CD8-positive, alpha-beta memory T cell (primary cell): ENCODE data around the gene RAB10. TPM values are rescaled to one million over a fixed set of nuclear protein-coding genes. Genes with fewer than 3 reads are reported as not detected.
"Not testable (repeated sequence)": the region's sequence is repeated elsewhere in the genome, so short reads cannot be mapped to it uniquely, and the experiment has no call there.

Experiments used
- CTCF ChIA-PET: fragments of 350-600 bp; sonication (Branson Sonifier 250); formaldehyde crosslinking; loops from one replicate; lab custom pipeline; 2021; ENCODE audit warnings: antibody characterized with exemption; lab: Charles Lee
- POLR2A ChIA-PET: fragments of 350-600 bp; sonication (Branson Sonifier 250); formaldehyde crosslinking; loops from one replicate; lab custom pipeline; 2021; ENCODE audit warnings: antibody characterized with exemption; lab: Charles Lee
- DNase-seq, 5 donors: peaks; one replicate each; pipeline versions ENCODE4 v3.0.0 to v3.0.0-alpha.2; 2020 to 2022; ENCODE audit warnings: mixed read lengths in 1 of 5
- H3K27ac ChIP-seq: one replicate; pipeline ENCODE4 v1.7.0; 2013; ENCODE audit warnings: low read depth, mild to moderate bottlenecking, low read length, moderate library complexity
- H3K27me3 ChIP-seq: 2 replicates; pipeline ENCODE4 v1.7.0; 2013; ENCODE audit warnings: low read length, mild to moderate bottlenecking; ENCODE audit not compliant: insufficient read depth, poor library complexity, severe bottlenecking
- H3K36me3 ChIP-seq: 2 replicates; pipeline ENCODE4 v1.7.0; 2013; ENCODE audit warnings: mild to moderate bottlenecking, low read length, moderate library complexity; ENCODE audit not compliant: insufficient read depth
- H3K4me1 ChIP-seq: 2 replicates; pipeline ENCODE4 v1.7.0; 2013; ENCODE audit warnings: mild to moderate bottlenecking, low read length, moderate library complexity; ENCODE audit not compliant: insufficient read depth
- H3K4me3 ChIP-seq: 2 replicates; pipeline ENCODE4 v1.7.0; 2013; ENCODE audit warnings: mild to moderate bottlenecking, low read length
- H3K9me3 ChIP-seq: 2 replicates; pipeline ENCODE4 v1.7.0; 2013; ENCODE audit warnings: mild to moderate bottlenecking, low read length
- H3K27ac Mint-ChIP-seq, 8 donors: one replicate each; pipeline ENCODE4 v1.8.0; 2020 to 2021; ENCODE audit warnings: mixed read lengths in 8 of 8, mild to moderate bottlenecking in 6 of 8, inconsistent platforms in 3 of 8, moderate library complexity in 3 of 8
- H3K27me3 Mint-ChIP-seq, 2 donors: one replicate each; pipeline ENCODE4 v1.8.0; 2020 to 2021; ENCODE audit warnings: mixed read lengths in 2 of 2, mild to moderate bottlenecking in 1 of 2, moderate library complexity in 1 of 2
- H3K36me3 Mint-ChIP-seq, 3 donors: one replicate each; pipeline ENCODE4 v1.8.0; 2020 to 2021; ENCODE audit warnings: mixed read lengths in 3 of 3, inconsistent platforms in 1 of 3, mild to moderate bottlenecking in 1 of 3
- H3K4me1 Mint-ChIP-seq, 3 donors: one replicate each; pipeline ENCODE4 v1.8.0; 2020 to 2021; ENCODE audit warnings: mixed read lengths in 3 of 3, inconsistent platforms in 1 of 3, mild to moderate bottlenecking in 1 of 3
- H3K4me3 Mint-ChIP-seq, 7 donors: one replicate each; pipeline ENCODE4 v1.8.0; 2020 to 2021; ENCODE audit warnings: mixed read lengths in 7 of 7, mild to moderate bottlenecking in 6 of 7, moderate library complexity in 4 of 7, inconsistent platforms in 2 of 7
- H3K9me3 Mint-ChIP-seq, 5 donors: one replicate each; pipeline ENCODE4 v1.8.0; 2020 to 2022; ENCODE audit warnings: mixed read lengths in 5 of 5, mild to moderate bottlenecking in 3 of 5, moderate library complexity in 2 of 5, inconsistent platforms in 1 of 5
- polyA plus RNA-seq: library from polyadenylated mRNA; unstranded; fragments of 300-500 nt; fragmentation: Illumina TruSeq; gene quantifications from one replicate; pipeline ENCODE4 v1.2.3, GENCODE V29; 2021
- total RNA-seq, 2 experiments: library from RNA; stranded (reverse); gene quantifications; one replicate each; pipeline ENCODE4 v1.2.3, GENCODE V29; 2021

RAB10 gene
- total and polyA plus RNA-seq, 3 experiments from 2014 or later = 93.3 to 167 (median 155) TPM

DNA sequence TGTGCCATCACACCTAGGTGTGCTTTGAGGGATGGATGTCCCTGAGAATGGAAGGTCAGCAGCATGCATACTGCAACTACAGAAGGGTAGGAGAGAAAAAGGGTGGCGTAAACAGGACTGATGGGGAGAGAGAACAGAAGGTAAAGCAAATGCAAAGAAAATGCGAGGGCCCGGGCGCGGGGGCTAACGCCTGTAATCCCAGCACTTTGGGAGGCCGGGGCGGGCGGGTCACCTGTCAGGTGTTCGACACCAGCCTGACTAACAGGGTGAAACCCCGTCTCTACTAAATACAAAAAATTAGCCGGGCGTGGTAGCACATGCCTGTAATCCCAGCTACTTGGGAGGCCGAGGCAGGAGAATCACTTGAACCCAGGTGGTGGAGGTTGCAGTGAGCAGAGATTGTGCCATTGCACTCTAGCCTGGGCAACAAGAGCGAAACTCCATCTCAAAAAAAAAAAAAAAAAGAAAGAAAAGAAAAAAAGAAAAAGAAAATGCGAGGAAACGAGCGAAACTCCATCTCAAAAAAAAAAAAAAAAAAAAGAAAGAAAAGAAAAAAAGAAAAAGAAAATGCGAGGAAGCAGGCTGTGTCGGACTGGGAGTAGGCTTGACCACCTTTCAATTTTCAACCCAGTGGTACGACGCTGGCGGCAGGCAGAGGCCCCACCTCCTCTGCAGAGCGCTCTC is 1.2 kb upstream of the RAB10 start:
- DNase-seq = peak in 1 of 5 donors; percentile 4
- POLR2A ChIA-PET = interaction anchor here (0.8 to 1.7 kb wide), 2 partner anchors 154 kb away, joined by 3 to 10 read pairs; partner anchors contain the start of gene ASXL2

DNA sequence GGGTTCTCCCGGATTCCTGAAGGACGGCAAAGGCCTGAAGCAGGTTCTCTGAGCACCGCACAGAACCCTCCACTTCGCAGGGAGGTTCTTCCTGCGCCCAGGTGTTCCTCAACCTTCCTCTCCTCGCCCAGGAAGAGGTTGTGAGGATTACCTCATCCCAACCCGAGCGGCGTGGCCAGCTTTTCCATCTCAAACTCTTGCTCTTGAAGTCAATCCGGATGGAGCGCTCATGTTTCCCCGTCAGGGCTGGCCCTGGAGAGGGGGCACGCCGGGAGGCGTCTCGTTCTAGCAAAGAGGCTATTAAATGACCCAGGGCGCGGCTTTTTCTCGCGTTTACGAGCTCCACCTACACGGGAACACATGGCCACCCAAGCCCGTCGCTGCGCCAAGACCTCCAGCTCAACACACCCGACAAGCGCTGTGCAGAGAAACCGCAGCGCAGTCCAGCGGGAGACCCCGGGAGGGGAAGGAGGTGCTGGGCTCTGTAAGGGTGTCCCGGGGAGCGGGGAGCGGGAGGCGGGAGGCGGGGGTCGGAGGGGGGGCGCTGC is 540 bp upstream of the RAB10 start:
- Histone ChIP-seq H3K27me3 (no peaks in the 10 kb centered on the region), H3K27ac (peak overlapping the region; percentile 92), H3K36me3 (no peaks in the 10 kb centered on the region), H3K4me3 (peak overlapping the region; percentile 97), H3K4me1 (peaks cover 27% of the 10 kb centered on the region), H3K9me3 (no peaks in the 10 kb centered on the region)
- Mint-ChIP-seq H3K36me3 (peaks cover 0 to 30% (median 0%) of the 10 kb centered on the region in 3 donors), H3K4me3 (peak overlapping the region; percentile 84 to 98 (median 96)), H3K27ac (peak overlapping the region; percentile 91 to 97 (median 96)), H3K27me3 (no peaks in the 10 kb centered on the region), H3K4me1 (peaks cover 37 to 44% (median 37%) of the 10 kb centered on the region in 3 donors), H3K9me3 (peaks cover 0 to 2% (median 0%) of the 10 kb centered on the region in 5 donors)
- peak in 1 of 5 donors; percentile 23 for DNase-seq
- CTCF ChIA-PET = interaction anchor here (0.6 to 2.3 kb wide), 5 partner anchors 16 to 155 kb away, joined by 3 to 12 read pairs (median 3); partner anchors contain the start of gene ASXL2
- POLR2A ChIA-PET = interaction anchor here (1.3 to 1.7 kb wide), 2 partner anchors 151 to 155 kb away, joined by 7 to 10 read pairs; partner anchors contain the start of gene ASXL2

More for the DNA sequence above, 1.2 kb upstream of the RAB10 start:
- not testable (repeated sequence) for H3K27me3 ChIP-seq, H3K27me3 Mint-ChIP-seq, H3K9me3 Mint-ChIP-seq, H3K36me3 ChIP-seq, H3K9me3 ChIP-seq
- H3K4me3 ChIP-seq = peak overlapping the region; percentile 97
- H3K27ac Mint-ChIP-seq = peak overlapping the region; percentile 91 to 97 (median 96)
- peaks cover 0 to 27% (median 0%) of the 10 kb centered on the region in 3 donors for H3K36me3 Mint-ChIP-seq
- CTCF ChIA-PET = interaction anchor here (1.2 to 2.3 kb wide), 4 partner anchors 36 to 152 kb away, joined by 3 to 12 read pairs (median 4); no protein-coding TSS in a partner anchor
- H3K4me1 Mint-ChIP-seq = peaks cover 31 to 37% (median 34%) of the 10 kb centered on the region in 3 donors
- H3K4me3 Mint-ChIP-seq = peak overlapping the region; percentile 84 to 98 (median 96)
- H3K4me1 ChIP-seq = peaks cover 22% of the 10 kb centered on the region
- H3K27ac ChIP-seq = peak overlapping the region; percentile 92

- no peak for DNase-seq
- H3K27me3 Mint-ChIP-seq = no peaks in the 10 kb centered on the region
- Histone ChIP-seq H3K9me3 (no peaks in the 10 kb centered on the region), H3K27ac (peak overlapping the region; percentile 92), H3K4me1 (peaks cover 31% of the 10 kb centered on the region), H3K36me3 (no peaks in the 10 kb centered on the region), H3K27me3 (no peaks in the 10 kb centered on the region), H3K4me3 (peak overlapping the region; percentile 98)
- H3K4me3 Mint-ChIP-seq = peak overlapping the region; percentile 84 to 99 (median 96)
- peaks cover 38 to 52% (median 39%) of the 10 kb centered on the region in 3 donors for H3K4me1 Mint-ChIP-seq
- peak overlapping the region; percentile 46 to 96 (median 95) for H3K27ac Mint-ChIP-seq
- peaks cover 0 to 2% (median 0%) of the 10 kb centered on the region in 5 donors for H3K9me3 Mint-ChIP-seq
- peaks cover 0 to 31% (median 0%) of the 10 kb centered on the region in 3 donors for H3K36me3 Mint-ChIP-seq
- CTCF ChIA-PET = interaction anchor here (1.4 to 2.3 kb wide), 2 partner anchors 43 to 156 kb away, joined by 3 to 12 read pairs; partner anchors contain the start of gene ASXL2
- POLR2A ChIA-PET = interaction anchor here (0.8 to 1.7 kb wide), 5 partner anchors 8 to 156 kb away, joined by 3 to 10 read pairs (median 4); partner anchors contain the start of genes ASXL2 and KIF3C
Measured at GRCh38 chr2:26034637-26034992, 731 bp downstream of the RAB10 start.

- POLR2A ChIA-PET = interaction anchor here (1.1 to 1.2 kb wide), 2 partner anchors 8 to 53 kb away, joined by 3 read pairs; partner anchors contain the start of gene KIF3C
- peaks cover 0 to 33% (median 0%) of the 10 kb centered on the region in 3 donors for H3K36me3 Mint-ChIP-seq
- peak overlapping the region; percentile 92 for H3K27ac ChIP-seq
Measured at GRCh38 chr2:26035090-26035743, 1.3 kb downstream of the RAB10 start.

GRCh38 chr2:26039603-26040323 is 5.9 kb downstream of the RAB10 start:
- DNase-seq = no peak
- Histone ChIP-seq H3K9me3 (no peaks in the 10 kb centered on the region), H3K36me3 (no peaks in the 10 kb centered on the region), H3K4me3 (no peak overlapping the region), H3K4me1 (peaks cover 55% of the 10 kb centered on the region), H3K27ac (no peak overlapping the region), H3K27me3 (no peaks in the 10 kb centered on the region)
- Mint-ChIP-seq H3K9me3 (no peaks in the 10 kb centered on the region), H3K36me3 (peaks cover 0 to 32% (median 0%) of the 10 kb centered on the region in 3 donors), H3K27ac (no peak overlapping the region), H3K4me3 (peak overlapping the region in 3 of 7 donors; percentile 16 to 43 (median 37)), H3K4me1 (peaks cover 64 to 92% (median 76%) of the 10 kb centered on the region in 3 donors), H3K27me3 (peaks cover 0 to 1% of the 10 kb centered on the region in 2 donors)
- ChIA-PET POLR2A (no interaction called here), CTCF (no interaction called here)

More at GRCh38 chr2:26035090-26035743, 1.3 kb downstream of the RAB10 start:
- CTCF ChIA-PET = interaction anchor here (0.9 to 2.3 kb wide), 3 partner anchors 44 to 157 kb away, joined by 3 to 12 read pairs (median 4); partner anchors contain the start of gene ASXL2
- Histone ChIP-seq H3K4me3 (peak overlapping the region; percentile 98), H3K36me3 (no peaks in the 10 kb centered on the region), H3K4me1 (peaks cover 37% of the 10 kb centered on the region), H3K9me3 (no peaks in the 10 kb centered on the region), H3K27me3 (no peaks in the 10 kb centered on the region)
- DNase-seq = peak in 1 of 5 donors; percentile 2
- Mint-ChIP-seq H3K27ac (peak overlapping the region; percentile 46 to 96 (median 95)), H3K27me3 (no peaks in the 10 kb centered on the region), H3K9me3 (peaks cover 0 to 2% (median 0%) of the 10 kb centered on the region in 5 donors), H3K4me1 (peaks cover 40 to 58% (median 43%) of the 10 kb centered on the region in 3 donors), H3K4me3 (peak overlapping the region; percentile 84 to 99 (median 96))

GRCh38 chr2:26043109-26043508 is 9.2 kb downstream of the RAB10 start:
- POLR2A ChIA-PET = interaction anchor here (0.5 kb wide), 1 partner anchor 9 kb away, joined by 3 read pairs; the partner anchor contains the start of gene RAB10
- CTCF ChIA-PET = no interaction called here
- peaks cover 51 to 86% (median 68%) of the 10 kb centered on the region in 3 donors for H3K4me1 Mint-ChIP-seq
- peaks cover 31% of the 10 kb centered on the region for H3K4me1 ChIP-seq
- peak overlapping the region in 6 of 8 donors; percentile 31 to 86 (median 70) for H3K27ac Mint-ChIP-seq
- H3K27me3 Mint-ChIP-seq = peaks cover 0 to 1% of the 10 kb centered on the region in 2 donors
- H3K36me3 Mint-ChIP-seq = peaks cover 0 to 26% (median 2%) of the 10 kb centered on the region in 3 donors
- H3K9me3 Mint-ChIP-seq = no peaks in the 10 kb centered on the region
- H3K27ac ChIP-seq = no peak overlapping the region
- H3K27me3 ChIP-seq = no peaks in the 10 kb centered on the region
- H3K4me3 Mint-ChIP-seq = peak overlapping the region in 3 of 7 donors; percentile 15 to 75 (median 25)
- H3K9me3 ChIP-seq = no peaks in the 10 kb centered on the region
- DNase-seq = no peak
- no peak overlapping the region for H3K4me3 ChIP-seq
- no peaks in the 10 kb centered on the region for H3K36me3 ChIP-seq
